Mesothelial cell of epicardium (in vitro differentiated cells): ENCODE data around the gene PCYOX1L. TPM values are rescaled to one million over a fixed set of nuclear protein-coding genes. Genes with fewer than 3 reads are reported as not detected.
"Not testable (repeated sequence)": the region's sequence is repeated elsewhere in the genome, so short reads cannot be mapped to it uniquely, and the experiment has no call there.

ENCODE experiments used
- DNase-seq, 2 experiments: peaks; one replicate each; pipeline ENCODE4 v3.0.0; 2021; ENCODE audit warnings: low spot score in 2 of 2; ENCODE audit not compliant: unreplicated experiment in 2 of 2
- H3K27ac Mint-ChIP-seq: 2 replicates; pipeline ENCODE4 v1.8.0; 2021; ENCODE audit warnings: mixed read lengths
- H3K27me3 Mint-ChIP-seq: 2 replicates; pipeline ENCODE4 v1.8.0; 2021; ENCODE audit warnings: low read depth, mixed read lengths
- H3K36me3 Mint-ChIP-seq: 2 replicates; pipeline ENCODE4 v1.8.0; 2021; ENCODE audit warnings: mixed read lengths
- H3K4me1 Mint-ChIP-seq: 2 replicates; pipeline ENCODE4 v1.8.0; 2021; ENCODE audit warnings: mixed read lengths
- H3K4me3 Mint-ChIP-seq: 2 replicates; pipeline ENCODE4 v1.8.0; 2021; ENCODE audit warnings: mild to moderate bottlenecking, moderate library complexity, mixed read lengths
- H3K9me3 Mint-ChIP-seq: 2 replicates; pipeline ENCODE4 v1.8.0; 2021; ENCODE audit warnings: mixed read lengths
- total RNA-seq: library from RNA; stranded (reverse); gene quantifications from 3 replicates; pipeline ENCODE4 v1.2.1, GENCODE V29; 2021
- TF ChIP-seq, protein P1 (sequence below): fragments of 200-600 bp; sonication (generic); IDR thresholded peaks from one replicate; pipeline ENCODE4 v1.5.0; 2021; ENCODE audit warnings: antibody characterized with exemption; ENCODE audit not compliant: unreplicated experiment

Gene PCYOX1L
- total RNA-seq, 1 donor from 2014 or later: 23.2 TPM

DNA sequence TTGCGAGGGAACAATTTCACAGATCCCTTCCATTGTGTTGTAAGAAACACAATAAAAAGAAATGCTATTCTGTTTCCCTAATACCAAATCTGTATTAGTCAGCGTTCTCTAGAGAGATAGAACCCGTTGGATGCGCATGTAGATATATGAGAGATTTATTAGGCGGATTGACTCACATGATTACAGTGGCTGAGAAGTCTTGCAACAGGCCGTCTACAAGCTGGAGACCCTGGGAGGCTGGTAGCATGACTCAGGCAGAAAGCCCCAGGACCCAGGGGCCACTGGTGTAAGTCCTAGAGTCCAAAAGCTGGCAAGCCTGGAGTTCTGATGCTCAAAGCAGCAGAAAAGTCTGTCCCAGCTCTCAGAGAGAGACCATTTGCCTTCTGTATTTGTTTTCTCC is 39.7 kb downstream of the PCYOX1L start:
- TF ChIP-seq, protein P1, sequence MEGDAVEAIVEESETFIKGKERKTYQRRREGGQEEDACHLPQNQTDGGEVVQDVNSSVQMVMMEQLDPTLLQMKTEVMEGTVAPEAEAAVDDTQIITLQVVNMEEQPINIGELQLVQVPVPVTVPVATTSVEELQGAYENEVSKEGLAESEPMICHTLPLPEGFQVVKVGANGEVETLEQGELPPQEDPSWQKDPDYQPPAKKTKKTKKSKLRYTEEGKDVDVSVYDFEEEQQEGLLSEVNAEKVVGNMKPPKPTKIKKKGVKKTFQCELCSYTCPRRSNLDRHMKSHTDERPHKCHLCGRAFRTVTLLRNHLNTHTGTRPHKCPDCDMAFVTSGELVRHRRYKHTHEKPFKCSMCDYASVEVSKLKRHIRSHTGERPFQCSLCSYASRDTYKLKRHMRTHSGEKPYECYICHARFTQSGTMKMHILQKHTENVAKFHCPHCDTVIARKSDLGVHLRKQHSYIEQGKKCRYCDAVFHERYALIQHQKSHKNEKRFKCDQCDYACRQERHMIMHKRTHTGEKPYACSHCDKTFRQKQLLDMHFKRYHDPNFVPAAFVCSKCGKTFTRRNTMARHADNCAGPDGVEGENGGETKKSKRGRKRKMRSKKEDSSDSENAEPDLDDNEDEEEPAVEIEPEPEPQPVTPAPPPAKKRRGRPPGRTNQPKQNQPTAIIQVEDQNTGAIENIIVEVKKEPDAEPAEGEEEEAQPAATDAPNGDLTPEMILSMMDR: no peak
- H3K9me3 Mint-ChIP-seq: no peaks in the 10 kb centered on the region

DNA sequence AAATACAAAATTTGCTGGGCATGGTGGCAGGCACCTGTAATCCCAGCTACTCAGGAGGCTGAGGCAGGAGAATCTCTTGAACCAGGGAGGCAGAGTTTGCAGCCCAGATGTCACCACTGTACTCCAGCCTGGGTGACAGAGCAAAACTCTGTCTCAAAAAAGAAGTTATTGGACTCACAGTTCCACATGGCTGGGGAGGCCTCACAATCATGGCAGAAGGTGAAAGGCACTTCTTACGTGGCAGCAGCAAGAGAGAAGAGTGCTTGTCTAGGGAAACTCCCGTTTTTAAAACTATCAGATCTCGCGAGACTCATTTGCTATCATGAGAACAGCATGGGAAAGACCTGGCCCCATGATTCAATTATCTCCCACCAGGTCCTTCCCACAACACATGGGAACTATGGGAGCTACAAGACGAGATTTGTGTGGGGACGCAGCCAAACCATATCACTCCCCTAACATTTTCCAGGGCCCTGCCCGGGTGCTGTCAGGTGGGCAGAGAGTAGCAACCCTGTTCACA is 41.0 kb downstream of the PCYOX1L start:
- DNase-seq, H3K27ac Mint-ChIP-seq, H3K36me3 Mint-ChIP-seq, H3K9me3 Mint-ChIP-seq, H3K27me3 Mint-ChIP-seq, H3K4me3 Mint-ChIP-seq: not testable (repeated sequence)
- H3K4me1 Mint-ChIP-seq: peaks cover 19% of the 10 kb centered on the region

More for the DNA sequence above, 39.7 kb downstream of the PCYOX1L start:
- H3K4me3 Mint-ChIP-seq: no peak overlapping the region
- no peak for DNase-seq
- peaks cover 16% of the 10 kb centered on the region for H3K4me1 Mint-ChIP-seq
- no peaks in the 10 kb centered on the region for H3K36me3 Mint-ChIP-seq
- no peaks in the 10 kb centered on the region for H3K27me3 Mint-ChIP-seq
- H3K27ac Mint-ChIP-seq: no peak overlapping the region

DNA sequence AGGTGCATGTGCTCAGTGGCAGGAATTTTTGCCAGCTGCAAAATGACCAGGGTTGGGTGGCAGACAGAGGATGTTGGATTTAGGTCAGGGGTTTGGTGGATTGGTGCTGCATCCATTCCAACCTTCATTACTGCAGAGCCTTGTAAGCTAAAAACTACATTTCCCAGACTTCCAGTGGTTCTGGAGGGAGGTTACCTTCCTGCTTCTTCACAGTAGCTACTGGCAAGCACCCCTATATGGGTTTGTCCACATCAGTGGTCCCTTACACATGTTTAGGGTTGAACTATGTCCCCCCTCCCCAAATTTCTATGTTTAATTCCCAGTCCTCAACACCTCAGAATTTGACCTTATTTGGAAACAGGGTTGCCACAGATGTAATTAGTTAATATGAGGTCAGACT is 41.9 kb downstream of the PCYOX1L start:
- peaks cover 28% of the 10 kb centered on the region for H3K4me1 Mint-ChIP-seq
- no peaks in the 10 kb centered on the region for H3K9me3 Mint-ChIP-seq
- H3K27ac Mint-ChIP-seq: peak overlapping the region; percentile 84

DNA sequence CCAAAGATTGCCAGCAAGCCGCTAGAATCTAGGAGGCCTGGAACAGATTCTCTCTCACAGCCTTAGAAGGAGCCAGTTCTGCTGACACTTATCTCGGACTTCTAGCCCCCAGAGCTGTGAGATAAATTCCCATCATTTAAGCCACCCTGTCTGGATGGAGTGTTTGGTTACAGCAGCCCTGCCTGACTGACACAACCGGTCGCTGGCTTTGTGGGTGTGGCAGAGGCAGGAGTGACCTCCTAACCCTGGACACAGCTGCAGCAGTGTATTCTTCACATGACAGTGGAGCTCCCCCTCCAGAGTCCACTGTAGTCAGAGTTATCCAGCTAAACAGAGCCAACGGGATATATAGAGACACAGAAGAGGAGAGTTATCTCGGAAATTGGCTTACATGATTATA is 42.5 kb downstream of the PCYOX1L start:
- Mint-ChIP-seq H3K4me1 (peaks cover 33% of the 10 kb centered on the region), H3K27ac (peak overlapping the region; percentile 84), H3K4me3 (no peak overlapping the region), H3K27me3 (no peaks in the 10 kb centered on the region), H3K36me3 (no peaks in the 10 kb centered on the region), H3K9me3 (no peaks in the 10 kb centered on the region)
- DNase-seq: no peak
- TF ChIP-seq, protein P1: no peak

More for the DNA sequence above, 41.9 kb downstream of the PCYOX1L start:
- no peak for DNase-seq
- Mint-ChIP-seq H3K4me3 (no peak overlapping the region), H3K36me3 (no peaks in the 10 kb centered on the region), H3K27me3 (no peaks in the 10 kb centered on the region)
- TF ChIP-seq, protein P1: no peak

DNA sequence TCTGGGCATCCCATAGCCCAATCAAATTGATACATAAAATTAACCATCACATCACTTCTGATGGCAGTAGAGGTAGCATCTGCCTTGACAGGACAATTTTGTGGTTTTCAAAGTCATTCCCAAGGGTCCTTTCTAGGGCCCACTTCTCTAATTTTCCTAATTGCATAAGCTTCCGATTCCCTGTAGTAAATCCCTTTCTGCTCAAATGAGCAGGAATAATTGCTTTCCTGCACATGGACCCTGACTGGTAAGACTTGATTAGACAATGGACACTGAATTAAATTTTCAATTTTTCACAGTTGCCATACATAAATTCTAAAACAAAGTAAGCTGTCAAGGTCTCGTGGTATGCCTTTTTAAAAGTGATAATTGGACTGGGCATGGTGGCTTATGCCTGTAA is 43.2 kb downstream of the PCYOX1L start:
- peak overlapping the region; percentile 84 for H3K27ac Mint-ChIP-seq
- TF ChIP-seq, protein P1: no peak

GRCh38 chr5:149402291-149402690 is 44.4 kb downstream of the PCYOX1L start:
- TF ChIP-seq, protein P1: no peak
- Mint-ChIP-seq H3K4me3 (no peak overlapping the region), H3K27me3 (no peaks in the 10 kb centered on the region), H3K36me3 (no peaks in the 10 kb centered on the region), H3K4me1 (peaks cover 50% of the 10 kb centered on the region), H3K9me3 (no peaks in the 10 kb centered on the region), H3K27ac (no peak overlapping the region)
- no peak for DNase-seq

More for the DNA sequence above, 43.2 kb downstream of the PCYOX1L start:
- peaks cover 39% of the 10 kb centered on the region for H3K4me1 Mint-ChIP-seq
- no peak overlapping the region for H3K4me3 Mint-ChIP-seq
- H3K36me3 Mint-ChIP-seq: no peaks in the 10 kb centered on the region
- no peaks in the 10 kb centered on the region for H3K27me3 Mint-ChIP-seq
- H3K9me3 Mint-ChIP-seq: no peaks in the 10 kb centered on the region
- DNase-seq: no peak
